ENCODE data around the gene GYS2.

The GYS2 gene

DNA sequence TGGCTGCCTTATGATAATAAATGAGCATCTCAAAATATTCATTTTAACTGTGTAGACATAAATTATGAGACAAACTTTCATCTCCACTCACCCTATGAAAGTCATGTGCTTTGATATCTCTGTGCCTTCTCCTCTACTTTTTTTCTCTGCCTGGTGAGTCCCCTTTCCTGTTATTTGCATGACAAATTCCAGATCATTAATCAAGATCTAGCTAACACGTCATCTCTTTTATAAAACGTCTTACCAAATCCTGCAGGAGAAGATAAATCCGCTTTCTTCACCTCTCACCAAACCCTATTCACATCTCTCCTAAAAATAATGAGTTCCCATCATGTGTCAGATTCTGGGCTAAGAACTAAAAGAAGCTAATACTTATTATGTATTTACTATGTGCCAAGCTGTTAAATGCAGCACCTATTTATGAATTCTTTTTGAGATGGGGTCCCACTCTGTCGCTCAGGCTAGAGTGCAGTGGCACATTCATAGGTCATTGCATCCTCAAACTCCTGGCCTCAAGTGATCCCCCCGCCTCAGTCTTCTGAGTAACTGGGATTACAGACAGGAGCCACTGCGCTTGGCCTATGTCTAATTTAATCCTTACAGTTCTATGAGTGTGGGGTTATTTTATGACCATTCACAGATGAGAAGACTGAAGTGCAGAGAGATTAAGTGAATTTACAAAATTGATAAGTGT is 51.9 kb downstream of the GYS2 start:
- DNase-seq (ENCODE audit: low spot score), result no peak

GRCh38 chr12:21551841-21552465 is 52.7 kb downstream of the GYS2 start:
- DNase-seq (ENCODE audit: low spot score), result peak; percentile 23

DNA sequence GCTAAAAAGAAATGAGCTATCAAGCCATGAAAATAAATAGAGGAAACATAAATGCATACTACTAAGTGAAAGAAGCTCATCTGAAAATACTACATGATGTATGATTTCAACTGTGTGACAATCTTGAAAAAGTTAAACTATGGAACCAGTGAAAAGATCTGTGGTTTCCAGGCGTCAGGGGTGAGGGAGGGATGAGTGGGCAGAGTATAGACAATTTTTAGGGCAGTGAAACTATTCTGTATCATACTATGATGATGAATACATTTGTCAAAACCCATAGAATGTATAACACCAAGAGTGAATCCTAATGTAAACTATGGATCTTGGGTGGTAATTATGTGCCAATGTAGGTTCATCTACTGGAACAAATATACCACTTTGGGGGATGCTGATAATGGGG is 57.2 kb downstream of the GYS2 start:
- no peak for DNase-seq (ENCODE audit: low spot score)

GRCh38 chr12:21546716-21547115 is 57.9 kb downstream of the GYS2 start:
- DNase-seq (ENCODE audit: low spot score), result no peak

- no peak for DNase-seq (ENCODE audit: low spot score)
Measured at GRCh38 chr12:21545557-21545956, 59.1 kb downstream of the GYS2 start.

GRCh38 chr12:21543151-21543550 is 61.5 kb downstream of the GYS2 start:
- no peak for DNase-seq (ENCODE audit: low spot score)

DNA sequence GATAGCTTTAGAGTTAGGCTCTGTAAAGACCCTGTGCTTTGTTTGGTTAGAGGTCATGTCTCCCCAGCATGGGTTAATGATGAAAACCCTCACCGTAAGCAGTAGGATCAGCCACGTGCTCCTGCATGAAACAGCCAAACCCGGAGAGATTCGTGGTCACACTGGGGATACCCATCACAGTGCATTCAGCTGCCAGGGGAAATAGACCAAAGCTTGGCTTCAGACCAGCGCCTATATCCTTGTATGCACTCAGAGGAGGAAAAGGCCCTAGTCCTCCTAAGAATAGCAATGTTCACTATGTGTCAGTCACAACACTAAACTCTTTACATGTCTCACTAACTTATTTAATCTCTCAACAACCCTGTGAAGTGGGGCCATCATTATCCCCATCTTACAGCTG is 62.2 kb downstream of the GYS2 start:
- no peak for DNase-seq (ENCODE audit: low spot score)

DNA sequence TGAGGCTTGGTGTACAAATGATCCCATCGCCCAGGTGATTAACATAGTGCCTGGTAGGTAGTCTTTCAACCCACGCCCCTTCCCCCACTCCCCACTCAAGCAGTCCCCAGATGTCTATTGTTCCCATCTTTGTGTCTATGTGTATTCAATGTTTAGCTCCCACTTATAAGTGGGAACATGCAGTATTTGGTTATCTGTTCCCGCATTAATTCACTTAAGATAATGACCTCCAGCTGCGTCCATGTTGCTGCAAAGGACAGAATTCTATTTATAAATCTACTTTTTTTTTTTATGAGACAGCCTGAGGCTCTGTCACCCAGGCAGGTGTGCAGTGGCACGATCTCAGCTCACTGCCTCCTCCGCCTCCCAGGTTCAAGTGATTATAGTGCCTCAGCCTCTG is 62.9 kb downstream of the GYS2 start:
- no peak for DNase-seq (ENCODE audit: low spot score)

DNA sequence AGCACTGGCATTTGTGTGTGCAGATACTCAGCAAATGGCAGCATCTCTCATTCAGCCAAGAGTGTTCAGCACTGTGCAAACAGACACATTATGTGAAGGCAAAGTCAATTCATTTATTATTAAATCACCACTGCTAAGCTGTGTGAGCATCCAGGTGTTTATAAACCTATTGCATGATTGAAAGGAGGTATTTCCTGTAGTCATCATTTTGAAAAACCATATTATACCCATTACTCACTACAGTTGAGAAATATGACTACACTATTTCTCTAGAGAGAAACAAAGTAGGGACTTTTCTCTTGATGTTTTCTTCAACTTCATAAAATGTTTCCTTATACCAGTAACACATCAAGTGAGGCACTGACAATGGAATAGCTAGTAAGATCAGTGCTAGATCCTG is 64.8 kb downstream of the GYS2 start:
- no peak for DNase-seq (ENCODE audit: low spot score)

GRCh38 chr12:21538061-21538653 is 66.5 kb downstream of the GYS2 start:
- no peak for DNase-seq (ENCODE audit: low spot score)

DNA sequence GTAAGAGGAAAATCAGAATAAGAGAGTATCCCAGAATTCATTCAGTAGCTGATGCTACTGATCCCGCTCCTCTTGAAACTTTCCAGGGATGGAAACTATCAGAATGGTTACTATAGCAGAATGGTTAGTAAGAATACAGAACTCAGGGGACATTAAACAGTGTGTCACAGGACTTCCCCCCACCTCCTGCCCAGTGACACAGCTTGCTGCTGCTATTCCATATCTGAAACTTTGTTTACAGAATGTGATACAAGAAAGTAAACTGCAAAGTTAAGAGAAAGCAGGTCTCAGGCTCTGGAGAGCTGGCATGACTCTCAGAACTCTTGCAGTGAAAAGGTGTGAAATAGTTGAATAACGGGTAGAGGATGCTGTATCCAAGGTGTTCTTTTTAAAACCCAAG is 75.2 kb downstream of the GYS2 start:
- no peak for DNase-seq (ENCODE audit: low spot score)

DNA sequence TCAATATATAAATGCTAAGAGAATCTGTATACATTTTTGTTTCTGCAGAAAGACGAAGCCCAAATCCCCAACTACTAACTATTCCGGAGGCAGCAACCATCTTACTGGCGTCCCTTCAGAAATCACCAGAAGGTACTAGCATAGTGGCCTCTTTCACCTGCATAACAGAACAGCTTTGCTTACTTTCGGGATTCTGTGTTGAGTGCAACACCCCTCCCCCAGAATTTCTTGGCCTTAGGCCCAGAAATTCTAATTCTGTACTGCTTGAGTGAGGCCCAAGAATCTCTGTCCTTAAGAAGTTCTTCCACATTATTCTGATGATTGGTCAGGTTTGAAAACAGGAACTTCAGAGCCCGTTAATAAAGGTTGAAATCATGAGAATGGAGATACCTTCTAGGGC is 75.7 kb downstream of the GYS2 start:
- DNase-seq (ENCODE audit: low spot score), result peak; percentile 7

DNA sequence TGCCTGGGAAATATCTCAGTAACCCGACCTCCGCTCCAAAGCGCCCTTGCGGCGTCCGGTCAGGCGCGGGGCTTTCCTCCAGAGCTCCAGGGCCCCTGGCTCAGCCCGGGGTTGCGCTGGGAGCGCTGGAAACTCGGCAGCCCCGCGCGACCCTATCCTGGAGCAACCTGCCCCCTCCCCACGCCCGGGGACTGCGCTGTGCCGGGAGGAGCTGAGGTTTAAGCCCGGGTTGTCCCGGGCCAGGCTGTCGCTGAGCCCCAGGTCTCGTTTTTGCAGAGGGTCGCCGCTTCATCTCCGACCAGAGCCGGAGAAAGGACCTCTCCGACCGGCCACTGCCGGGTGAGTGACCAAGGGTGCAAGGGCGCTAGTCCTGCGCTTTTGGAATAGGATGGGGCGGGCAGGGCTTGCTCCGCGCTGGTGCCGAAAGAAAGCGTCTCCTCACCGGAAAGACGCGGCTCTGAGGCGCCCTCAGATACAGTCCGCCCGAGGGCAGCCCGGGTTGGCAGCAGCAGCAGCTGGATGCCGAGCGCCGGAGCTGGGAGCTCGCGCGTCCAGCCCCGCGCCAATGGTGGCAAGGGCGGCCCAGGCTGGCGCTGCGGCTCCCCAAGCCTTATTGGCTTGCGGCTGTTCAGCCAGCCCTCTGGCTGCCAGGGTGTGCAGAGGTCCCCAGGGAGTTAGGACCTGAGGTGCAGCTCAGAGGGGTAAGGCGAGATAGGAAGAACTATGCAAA is 77.0 kb downstream of the GYS2 start:
- peak; percentile 66 for DNase-seq (ENCODE audit: low spot score)

DNA sequence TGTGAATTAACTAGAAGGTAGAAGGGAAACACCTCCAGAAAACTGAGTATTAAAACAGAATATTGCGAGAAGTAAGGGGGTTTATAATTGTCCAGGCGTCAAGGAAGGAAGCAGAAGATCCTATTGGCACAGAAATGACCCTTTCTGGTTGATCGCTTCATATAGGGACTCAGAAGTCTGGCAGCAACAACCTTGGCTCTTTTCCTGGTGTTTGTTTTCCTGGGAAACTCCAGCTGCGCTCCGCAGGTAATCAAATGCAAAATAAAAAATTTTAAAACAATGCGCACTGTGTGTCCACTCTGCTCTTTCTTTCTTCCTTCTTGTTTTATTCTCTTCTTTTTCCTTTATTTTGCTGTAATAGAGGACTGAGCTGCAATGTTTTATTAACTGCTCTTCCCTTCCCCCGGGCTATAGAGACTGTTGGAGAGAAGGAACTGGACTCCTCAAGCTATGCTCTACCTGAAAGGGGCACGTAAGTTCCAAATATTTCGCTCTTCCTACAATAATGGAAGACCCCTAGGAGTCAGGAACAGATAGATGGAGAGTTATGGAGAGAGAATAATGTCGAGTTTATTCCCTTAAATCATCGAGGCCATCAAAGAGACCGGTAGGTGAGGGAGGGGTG is 77.8 kb downstream of the GYS2 start:
- no peak for DNase-seq (ENCODE audit: low spot score)

- DNase-seq (ENCODE audit: low spot score), result no peak
Measured at GRCh38 chr12:21526053-21526452, 78.6 kb downstream of the GYS2 start, which contains the start of gene SPX. Gene SPX, plus strand, starts transcription at chr12:21526296. Its CDS starts 177 bp downstream, at chr12:21526473.

DNA sequence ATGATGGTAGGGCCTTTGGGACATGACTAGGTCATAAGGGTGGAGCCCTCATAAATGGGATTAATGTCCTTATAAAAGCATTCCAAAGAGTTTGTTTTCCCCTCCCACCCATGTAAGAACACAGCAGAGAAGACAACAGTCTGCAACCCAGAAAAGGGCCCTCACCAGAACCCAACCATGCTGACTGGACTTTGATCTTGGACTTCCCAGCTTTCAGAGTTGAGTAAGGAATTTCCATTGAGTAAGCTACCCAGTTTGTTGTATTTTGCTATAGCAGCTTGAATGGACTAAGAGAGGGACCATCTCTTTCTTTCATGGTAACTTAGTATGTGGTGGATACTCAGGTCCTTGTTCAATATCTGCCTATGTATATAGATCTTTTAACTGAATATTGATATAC is 81.5 kb downstream of the GYS2 start:
- no peak for DNase-seq (ENCODE audit: low spot score)

DNA sequence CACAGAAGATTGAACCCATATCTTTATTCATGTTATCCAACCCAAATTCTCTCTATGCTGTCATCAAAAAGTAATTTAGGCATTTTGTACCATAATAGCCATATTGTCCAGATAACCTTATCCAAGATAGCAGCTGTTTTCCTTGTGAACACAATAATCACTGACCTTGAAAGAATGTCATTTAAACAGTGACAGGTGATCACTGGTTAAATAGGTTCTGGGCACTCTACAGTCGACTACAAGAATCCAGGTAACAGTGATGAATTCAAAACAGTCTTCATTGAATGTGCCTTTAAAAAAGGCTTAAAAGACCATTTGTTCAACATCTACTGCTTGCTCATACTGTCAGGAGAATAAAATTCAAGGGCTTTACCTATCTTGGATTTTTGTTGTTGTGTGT is 83.1 kb downstream of the GYS2 start:
- DNase-seq (ENCODE audit: low spot score), result no peak

GRCh38 chr12:21518451-21518850 is 86.2 kb downstream of the GYS2 start:
- no peak for DNase-seq (ENCODE audit: low spot score)

DNA sequence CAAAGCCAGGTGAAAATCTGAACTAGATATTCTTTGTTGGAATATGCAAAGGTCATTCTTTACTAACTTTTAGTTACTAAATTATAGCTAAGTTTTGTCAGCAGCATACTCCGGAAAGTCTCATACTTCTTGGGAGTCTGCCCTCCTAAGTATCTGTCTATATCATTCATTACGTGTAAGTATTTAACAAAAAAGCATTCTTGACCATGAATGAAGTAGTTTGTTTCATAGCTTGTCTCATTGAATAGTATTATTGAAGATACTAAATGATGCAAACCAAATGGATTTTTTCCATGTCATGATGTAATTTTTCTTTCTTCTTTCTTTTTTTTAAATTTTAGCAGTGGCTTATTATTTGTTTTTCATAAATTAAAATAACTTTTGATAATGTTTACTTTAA is 88.4 kb downstream of the GYS2 start:
- no peak for DNase-seq (ENCODE audit: low spot score)

GRCh38 chr12:21509768-21510167 is 94.9 kb downstream of the GYS2 start:
- DNase-seq (ENCODE audit: low spot score), result no peak

DNA sequence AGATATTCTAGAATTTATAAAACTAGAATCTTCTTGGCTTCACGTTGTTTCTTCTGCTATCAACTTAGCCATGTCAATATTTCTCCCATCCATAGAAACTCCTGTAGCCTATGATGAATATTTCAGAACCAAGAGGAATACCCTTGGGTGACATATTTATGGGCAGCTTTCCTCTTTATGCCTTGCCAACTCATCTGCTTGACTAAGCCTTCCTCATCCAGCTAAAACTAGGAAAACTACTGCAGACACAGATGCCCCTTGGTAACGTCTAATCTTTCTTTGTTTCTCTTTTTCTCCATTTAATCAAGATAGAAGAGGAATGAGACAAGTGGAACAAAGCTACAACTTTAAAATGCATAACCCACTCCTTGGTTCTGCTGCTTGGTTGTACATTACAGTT is 96.8 kb downstream of the GYS2 start:
- DNase-seq (ENCODE audit: low spot score), result no peak

GRCh38 chr12:21505888-21506287 is 98.8 kb downstream of the GYS2 start:
- DNase-seq (ENCODE audit: low spot score), result no peak

Data from Ammon's horn (tissue), 1 donor.